LNCaP clone FGC (cell line): Measurements from ENCODE around the gene ADCY6.

Source experiments
- DNase-seq: peaks from one replicate; pipeline ENCODE4 v3.0.0-alpha.2; 2011; ENCODE audit warnings: low read depth
- H3K4me3 ChIP-seq: 2 replicates; pipeline ENCODE4 v1.5.1; 2011; ENCODE audit warnings: mild to moderate bottlenecking, low read depth, low read length, control low read depth
- TF ChIP-seq, protein P1 (sequence below): IDR thresholded peaks from 2 replicates; pipeline ENCODE4 v1.5.1; 2012; ENCODE audit warnings: mild to moderate bottlenecking; ENCODE audit not compliant: control insufficient read depth, insufficient read depth; ENCODE audit errors: extremely low read depth

ADCY6 gene

DNA sequence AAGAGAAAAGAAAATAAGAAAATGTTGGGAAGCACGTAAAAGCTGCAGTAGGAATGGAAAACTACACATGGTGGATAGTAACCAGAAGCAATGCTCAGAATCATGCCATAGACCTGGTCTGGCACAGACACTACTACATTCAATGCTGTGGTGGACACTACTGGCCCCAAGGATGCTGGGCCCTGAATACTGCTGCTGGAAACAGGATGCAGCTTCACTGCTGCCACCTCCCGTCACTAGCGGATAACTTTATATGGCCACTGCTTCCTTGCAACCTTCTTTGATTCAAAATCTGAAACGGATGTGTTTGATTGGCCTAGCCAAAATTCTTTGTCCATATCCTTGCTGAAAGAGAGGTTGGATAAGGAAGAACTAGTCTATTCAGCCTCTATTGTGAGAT, 30.7 kb downstream of the ADCY6 start:
- no peak for DNase-seq
- TF ChIP-seq, protein P1, sequence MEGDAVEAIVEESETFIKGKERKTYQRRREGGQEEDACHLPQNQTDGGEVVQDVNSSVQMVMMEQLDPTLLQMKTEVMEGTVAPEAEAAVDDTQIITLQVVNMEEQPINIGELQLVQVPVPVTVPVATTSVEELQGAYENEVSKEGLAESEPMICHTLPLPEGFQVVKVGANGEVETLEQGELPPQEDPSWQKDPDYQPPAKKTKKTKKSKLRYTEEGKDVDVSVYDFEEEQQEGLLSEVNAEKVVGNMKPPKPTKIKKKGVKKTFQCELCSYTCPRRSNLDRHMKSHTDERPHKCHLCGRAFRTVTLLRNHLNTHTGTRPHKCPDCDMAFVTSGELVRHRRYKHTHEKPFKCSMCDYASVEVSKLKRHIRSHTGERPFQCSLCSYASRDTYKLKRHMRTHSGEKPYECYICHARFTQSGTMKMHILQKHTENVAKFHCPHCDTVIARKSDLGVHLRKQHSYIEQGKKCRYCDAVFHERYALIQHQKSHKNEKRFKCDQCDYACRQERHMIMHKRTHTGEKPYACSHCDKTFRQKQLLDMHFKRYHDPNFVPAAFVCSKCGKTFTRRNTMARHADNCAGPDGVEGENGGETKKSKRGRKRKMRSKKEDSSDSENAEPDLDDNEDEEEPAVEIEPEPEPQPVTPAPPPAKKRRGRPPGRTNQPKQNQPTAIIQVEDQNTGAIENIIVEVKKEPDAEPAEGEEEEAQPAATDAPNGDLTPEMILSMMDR = no peak
- H3K4me3 ChIP-seq = no peak overlapping the region

DNA sequence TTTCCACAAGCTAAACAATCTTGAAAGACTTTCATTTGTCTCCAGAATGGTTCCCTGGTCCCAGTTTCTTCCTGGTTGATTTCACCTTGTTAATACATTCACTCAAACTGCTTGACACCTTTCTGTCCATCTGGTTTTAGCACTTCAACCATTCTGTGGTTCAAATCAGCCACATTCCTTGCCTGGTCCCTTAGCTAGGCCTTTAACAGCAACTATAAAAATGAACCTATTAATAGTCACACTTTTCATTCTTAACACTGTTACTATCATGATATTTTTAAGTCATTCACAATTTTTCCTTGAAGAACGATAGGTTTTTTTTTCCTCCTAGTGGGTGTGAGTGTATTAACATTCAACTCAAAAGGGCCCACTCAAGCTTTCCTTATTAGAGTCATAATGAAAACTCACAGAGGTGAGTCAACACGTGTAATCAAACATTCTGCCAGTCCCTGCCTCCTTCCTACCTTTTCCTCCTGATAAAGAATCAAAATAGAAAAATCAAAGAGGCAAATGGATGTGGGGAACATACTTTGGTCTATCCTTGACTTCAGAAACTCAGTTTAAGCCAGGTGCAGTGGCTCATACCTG, 38.0 kb downstream of the ADCY6 start:
- TF ChIP-seq, protein P1 = no peak
- DNase-seq = no peak
- no peak overlapping the region for H3K4me3 ChIP-seq

DNA sequence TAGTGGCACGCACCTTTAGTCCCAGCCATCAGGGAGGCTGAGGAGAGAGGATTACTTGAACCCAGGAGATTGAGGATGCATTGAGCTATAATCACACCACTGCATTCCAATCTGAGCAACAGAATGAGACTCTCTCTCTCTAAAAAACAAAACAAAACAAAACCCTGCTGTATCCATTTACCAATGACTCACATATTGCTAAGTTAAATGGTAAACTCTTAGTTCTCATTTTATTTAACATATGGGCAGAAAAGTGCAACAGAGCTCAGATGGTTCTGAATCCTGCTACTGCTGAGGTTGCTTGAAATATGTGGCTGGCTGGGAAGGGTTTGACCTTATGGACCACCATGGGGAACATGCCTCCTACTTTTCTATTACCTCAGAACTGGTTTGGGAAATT, 38.7 kb downstream of the ADCY6 start:
- no peak for DNase-seq
- no peak overlapping the region for H3K4me3 ChIP-seq
- TF ChIP-seq, protein P1 = no peak

DNA sequence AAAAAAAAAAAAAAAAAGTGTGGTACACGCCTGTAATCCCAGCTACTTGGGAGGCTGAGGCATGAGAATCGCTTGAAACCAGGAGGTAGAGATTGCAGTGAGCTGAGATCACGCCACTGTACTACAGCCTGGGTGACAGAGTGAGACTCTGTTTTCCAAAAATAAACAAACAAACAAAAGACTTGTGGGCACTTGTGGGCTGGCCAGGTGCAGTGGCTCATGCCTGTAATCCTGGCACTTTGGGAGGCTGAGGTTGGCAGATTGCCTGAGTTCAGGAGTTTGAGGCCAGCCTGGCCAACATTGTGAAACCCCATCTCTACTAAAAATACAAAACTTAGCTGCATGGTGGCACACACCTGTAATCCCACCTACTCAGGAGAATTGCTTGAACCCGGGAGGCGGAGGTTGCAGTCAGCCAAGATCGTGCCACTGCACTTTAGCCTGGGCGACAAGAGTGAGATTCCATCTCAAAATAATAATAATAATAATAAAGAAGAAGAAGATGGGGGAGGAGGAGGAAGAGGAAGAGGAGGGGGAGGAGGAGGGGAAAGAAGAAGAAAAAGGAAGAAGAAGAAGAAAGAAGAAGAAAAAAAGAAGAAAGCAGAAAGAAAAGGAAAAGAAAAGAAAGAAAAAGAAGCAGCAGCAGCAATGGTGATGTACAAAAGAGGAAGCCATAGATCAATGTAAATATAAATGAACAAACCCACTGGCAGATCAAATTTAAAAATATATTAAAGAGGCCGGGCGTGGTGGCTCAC, 44.5 kb downstream of the ADCY6 start:
- DNase-seq = no peak
- TF ChIP-seq, protein P1 = no peak
- H3K4me3 ChIP-seq = no peak overlapping the region

DNA sequence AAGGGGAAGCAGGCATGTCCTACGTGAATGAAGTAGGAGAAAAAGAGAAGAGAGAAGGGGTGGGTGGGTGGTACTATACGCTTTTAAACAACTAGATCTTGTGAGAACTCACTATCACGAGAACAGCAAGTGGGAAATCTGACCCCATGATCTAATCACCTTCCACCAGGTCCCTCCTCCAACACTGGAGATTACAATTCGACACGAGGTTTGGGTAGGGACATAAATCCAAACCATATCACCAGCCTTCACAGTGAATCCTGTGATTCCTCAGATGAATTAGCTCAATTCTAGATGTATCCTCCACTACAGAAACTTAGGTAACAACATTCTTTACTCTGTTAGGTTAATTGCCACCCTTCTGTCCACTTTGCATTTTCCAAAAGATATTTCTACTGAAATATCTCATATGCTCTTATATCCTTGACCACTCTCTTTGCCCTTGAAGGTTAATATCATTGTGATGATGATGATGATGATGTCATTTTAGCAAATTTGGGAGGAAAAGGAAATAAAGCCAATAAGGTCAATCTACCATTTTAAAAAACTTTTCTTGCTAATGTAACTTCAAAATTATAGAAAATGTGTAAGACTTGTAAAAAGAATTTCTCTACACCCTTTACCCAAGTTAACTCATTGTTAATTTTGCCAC, 49.1 kb downstream of the ADCY6 start:
- DNase-seq = no peak
- no peak overlapping the region for H3K4me3 ChIP-seq
- TF ChIP-seq, protein P1 = no peak

DNA sequence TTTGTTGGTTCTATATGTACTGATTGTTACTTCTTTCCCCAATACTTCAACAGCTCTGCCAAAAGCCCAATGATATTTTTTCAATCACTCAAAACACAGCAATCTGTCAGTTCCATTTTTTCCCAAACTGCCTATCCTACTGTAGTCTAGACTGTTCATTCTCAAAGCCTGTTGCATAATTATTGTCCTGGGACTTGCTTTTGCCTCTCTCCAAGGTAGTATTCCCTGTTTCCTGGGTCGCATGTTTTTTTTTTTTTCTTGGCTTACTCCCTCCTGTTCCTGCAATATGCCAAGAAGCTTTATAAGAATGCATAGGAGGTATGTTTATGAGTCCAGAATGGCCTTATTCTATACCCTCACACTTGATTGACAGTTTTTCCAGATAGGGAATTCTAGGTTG, 52.4 kb downstream of the ADCY6 start:
- no peak overlapping the region for H3K4me3 ChIP-seq
- no peak for DNase-seq
- TF ChIP-seq, protein P1 = no peak
